GM12892 (cell line): ENCODE data around the gene IDH1.

Experiments used
- DNase-seq: peaks from one replicate; pipeline ENCODE4 v3.0.0; 2011; ENCODE audit not compliant: insufficient read length
- FAIRE-seq: peaks from 2 replicates; lab custom pipeline; 2011; peaks lifted over from hg19 to GRCh38; lab: Jason Lieb, UNC
- POLR2A ChIP-seq: IDR thresholded peaks from 2 replicates; pipeline ENCODE4 v1.6.1; 2011; ENCODE audit warnings: low read depth, low read length, control low read depth
- POLR2AphosphoS5 ChIP-seq: IDR thresholded peaks from 2 replicates; pipeline ENCODE4 v1.6.1; 2011; ENCODE audit warnings: low read depth, low read length, control low read depth
- TAF1 ChIP-seq: IDR thresholded peaks from 2 replicates; pipeline ENCODE4 v1.6.1; 2011; ENCODE audit warnings: low read depth, mild to moderate bottlenecking, control low read depth, low read length, borderline replicate concordance

Gene IDH1

DNA sequence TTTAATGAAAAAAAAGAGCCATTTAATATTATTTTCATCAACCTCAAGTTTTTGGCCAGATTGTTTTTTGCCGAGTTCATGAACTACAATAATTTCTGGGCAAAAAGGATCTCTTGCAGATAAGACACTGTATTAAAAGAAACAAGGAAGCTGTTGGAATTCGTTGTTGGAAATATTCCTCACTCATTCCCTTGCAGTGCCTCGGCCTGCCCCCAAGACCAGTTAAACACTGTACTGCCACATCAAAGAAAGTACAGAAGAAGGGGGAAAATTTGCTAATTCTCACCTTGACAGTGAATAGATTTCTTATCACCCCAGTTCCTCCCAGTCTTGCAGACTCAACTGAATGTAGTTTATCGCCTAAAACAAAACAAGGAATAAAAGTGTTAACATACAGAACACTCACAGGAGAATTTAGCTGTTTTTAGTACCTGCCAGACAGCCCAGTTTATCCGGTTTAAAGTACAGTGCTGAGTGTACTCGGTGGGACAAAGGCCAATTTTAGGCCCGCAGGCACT is 1.2 kb downstream of the IDH1 start:
- TF ChIP-seq POLR2A (no peak), TAF1 (no peak), POLR2AphosphoS5 (no peak)
- no peak for DNase-seq
- FAIRE-seq: no peak

DNA sequence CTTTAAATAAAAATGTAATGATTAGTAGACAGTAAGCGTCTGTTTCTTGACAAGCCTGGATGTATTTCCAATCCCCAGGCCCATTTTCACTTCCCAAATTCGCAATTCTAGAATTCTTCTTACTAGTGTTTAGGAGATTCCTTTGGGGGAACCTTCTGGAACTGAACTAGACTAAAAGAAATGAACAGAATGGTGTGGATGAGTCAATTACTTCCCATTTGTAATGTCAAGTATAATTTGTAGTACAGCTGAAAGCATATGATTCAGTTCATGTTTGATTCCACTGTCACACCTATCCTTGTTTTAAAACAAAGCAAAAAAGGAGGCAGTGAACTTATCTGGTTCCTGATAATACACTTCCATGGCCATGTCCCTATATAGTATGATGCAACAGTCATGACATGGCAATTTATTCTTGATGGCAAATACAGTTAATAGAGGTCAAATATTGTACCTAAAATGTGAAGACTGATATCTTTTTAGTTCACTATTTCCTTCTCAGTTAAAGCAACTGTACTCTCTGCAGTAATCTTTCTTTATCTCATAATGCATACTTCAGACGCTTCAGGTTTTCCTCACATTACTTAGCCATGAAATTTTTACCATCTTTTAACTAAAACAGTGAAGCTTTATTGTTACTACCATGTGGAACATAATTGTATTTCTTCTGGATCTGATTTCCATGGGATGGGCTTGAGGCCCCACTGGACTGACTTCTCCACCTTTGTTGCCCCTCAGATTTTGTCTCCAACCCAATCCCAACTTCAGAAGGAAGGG is 2.0 kb downstream of the IDH1 start:
- TF ChIP-seq POLR2AphosphoS5: no peak
- no peak for TF ChIP-seq POLR2A
- no peak for TF ChIP-seq TAF1
- FAIRE-seq (no peak), DNase-seq (no peak)

DNA sequence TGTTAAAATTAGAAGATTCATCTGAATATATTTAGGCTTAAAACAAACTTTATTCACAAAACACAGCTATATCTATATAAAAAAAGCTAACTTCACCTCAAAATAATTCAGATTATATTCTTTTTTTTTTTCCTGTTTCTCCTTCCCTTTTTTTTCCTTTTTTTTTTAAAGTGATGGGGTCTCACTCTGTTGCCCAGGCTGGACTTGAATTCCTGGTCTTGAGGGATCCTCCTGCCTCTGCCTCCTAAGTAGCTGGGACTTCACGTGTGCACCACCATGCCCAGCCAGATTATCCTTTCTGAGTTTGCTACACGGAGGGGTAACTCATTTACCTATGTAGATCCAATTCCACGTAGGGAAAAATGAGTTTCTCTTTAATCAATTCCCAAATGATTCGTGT is 3.8 kb downstream of the IDH1 start:
- no peak for TF ChIP-seq POLR2A
- TF ChIP-seq TAF1: no peak
- no peak for TF ChIP-seq POLR2AphosphoS5
- FAIRE-seq (no peak), DNase-seq (no peak)

GRCh38 chr2:208250388-208250787 is 4.5 kb downstream of the IDH1 start:
- DNase-seq (no peak), FAIRE-seq (no peak)
- no peak for TF ChIP-seq TAF1
- no peak for TF ChIP-seq POLR2A
- TF ChIP-seq POLR2AphosphoS5: no peak

- no peak for DNase-seq
- no peak for FAIRE-seq
- TF ChIP-seq POLR2AphosphoS5: no peak
These were observed 5.6 kb downstream of the IDH1 start for GRCh38 chr2:208249296-208249695.

DNA sequence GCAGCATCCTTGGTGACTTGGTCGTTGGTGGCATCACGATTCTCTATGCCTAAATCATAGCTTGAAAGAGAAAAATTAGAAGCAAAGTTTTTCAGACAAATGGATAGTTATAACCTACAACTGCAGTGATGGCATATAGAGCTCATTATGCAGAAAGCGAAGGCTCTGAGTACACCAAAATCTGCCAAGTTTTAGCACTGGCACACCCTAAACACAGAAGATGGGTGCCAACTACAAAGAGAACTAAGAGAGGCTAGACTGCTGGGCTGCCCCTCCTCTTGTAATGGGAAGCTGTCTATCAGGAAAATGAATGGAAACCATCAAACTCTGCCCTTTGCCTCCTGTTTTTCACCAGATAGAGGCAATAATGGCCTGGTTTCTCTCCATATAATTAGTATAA is 6.3 kb downstream of the IDH1 start:
- no peak for DNase-seq
- FAIRE-seq: no peak
- TF ChIP-seq POLR2A (no peak), POLR2AphosphoS5 (no peak), TAF1 (no peak)

DNA sequence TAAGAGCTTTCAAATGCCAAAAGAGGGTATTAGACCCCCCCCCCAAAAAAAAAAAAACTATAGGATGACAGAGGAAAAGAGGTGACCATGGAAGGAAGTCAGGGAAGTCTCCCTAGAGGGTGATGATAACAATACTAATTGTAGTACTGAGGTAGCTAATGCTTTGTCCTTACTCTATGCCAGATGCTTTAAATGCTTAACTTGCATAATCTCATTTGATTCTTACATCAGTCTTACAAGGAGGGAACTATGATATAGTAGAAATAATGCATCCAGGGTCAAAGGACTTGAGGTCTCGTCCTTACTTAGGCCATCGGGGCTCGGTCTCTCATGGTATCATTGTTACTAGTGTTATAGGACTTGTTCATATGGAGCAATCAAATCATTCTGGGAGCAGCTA is 9.1 kb downstream of the IDH1 start:
- FAIRE-seq (no peak), DNase-seq (no peak)
- no peak for TF ChIP-seq POLR2AphosphoS5
- TF ChIP-seq POLR2A: no peak
- TF ChIP-seq TAF1: no peak

- TF ChIP-seq POLR2AphosphoS5: no peak
- TF ChIP-seq TAF1: no peak
- no peak for TF ChIP-seq POLR2A
- DNase-seq (no peak), FAIRE-seq (no peak)
These were observed 10.4 kb downstream of the IDH1 start for GRCh38 chr2:208244422-208244821.

- FAIRE-seq (no peak), DNase-seq (no peak)
- TF ChIP-seq TAF1 (no peak), POLR2A (no peak)
These were observed 14.2 kb downstream of the IDH1 start for GRCh38 chr2:208240619-208241209.

DNA sequence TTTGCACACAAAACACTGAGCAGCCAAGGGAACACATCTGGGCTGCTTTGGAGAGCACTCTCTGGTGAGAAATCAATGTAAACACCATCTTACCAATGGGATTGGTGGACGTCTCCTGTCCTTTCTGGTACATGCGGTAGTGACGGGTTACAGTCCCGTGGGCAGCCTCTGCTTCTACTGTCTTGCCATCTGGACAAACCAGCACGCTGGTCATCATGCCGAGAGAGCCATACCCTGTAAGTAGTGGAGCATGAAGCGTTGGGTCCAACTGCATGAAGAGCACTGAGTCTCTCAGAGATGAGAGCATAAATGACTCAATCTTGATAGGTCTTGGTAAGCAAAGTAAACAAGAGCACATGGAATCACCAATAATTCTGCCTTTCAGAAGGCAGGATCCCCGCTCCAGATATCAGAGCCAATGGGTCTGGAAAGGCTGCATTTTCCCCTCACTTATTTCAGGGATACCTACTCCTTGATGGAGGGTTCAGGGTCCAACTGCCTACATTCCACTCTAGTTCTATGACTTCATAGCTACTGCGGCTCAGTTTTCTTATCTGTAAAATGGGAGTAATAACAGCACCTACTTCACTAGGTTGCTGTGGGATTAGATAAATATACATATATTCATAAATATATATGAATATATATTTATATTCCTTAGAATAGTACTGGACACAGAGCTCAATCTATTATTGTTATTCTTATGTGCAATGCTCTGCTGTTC is 14.9 kb downstream of the IDH1 start:
- TF ChIP-seq TAF1 (no peak), POLR2AphosphoS5 (no peak), POLR2A (no peak)
- DNase-seq: no peak
- no peak for FAIRE-seq

DNA sequence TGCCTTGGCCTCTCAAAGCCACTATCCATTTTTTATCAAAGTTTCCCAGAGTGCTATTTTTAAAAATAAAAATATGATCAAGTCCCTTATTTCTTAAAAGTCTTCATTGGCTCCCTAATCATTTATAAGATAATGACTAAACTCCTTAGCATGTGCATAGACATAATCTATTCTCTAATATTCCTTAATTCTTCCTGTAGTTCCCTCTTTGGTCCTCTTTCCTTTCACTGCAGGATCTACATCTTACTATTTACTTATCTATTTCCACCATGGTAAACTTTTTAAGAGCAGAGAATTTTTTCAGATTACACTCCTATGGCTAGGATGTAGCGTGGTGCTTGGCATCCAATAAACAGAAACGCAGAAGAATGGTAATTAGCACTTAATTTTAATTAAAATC is 19.0 kb downstream of the IDH1 start:
- no peak for FAIRE-seq
- DNase-seq: no peak
- no peak for TF ChIP-seq POLR2AphosphoS5
- TF ChIP-seq TAF1: no peak
- TF ChIP-seq POLR2A: no peak

DNA sequence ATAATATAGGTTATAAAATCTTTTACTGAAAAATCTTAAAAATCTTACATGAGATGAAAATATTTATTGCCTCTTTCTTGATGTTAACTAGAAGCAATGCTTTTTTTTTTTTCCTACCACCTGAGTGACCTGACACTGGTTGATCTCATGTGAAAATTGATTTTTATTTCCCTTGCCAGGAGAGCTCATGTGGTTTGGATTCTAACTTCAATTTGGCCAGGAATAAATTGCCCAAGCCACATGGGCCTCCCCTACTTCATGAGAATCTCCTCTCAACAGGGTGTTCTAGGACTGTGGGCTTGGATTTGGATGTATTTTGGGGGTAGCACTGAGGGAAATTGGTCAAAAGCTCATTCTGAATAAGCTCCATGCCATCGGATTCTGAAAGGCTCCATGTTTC is 20.1 kb downstream of the IDH1 start:
- DNase-seq (no peak), FAIRE-seq (no peak)
- TF ChIP-seq TAF1 (no peak), POLR2A (no peak)
